Measurements from ENCODE around the gene TMEM187.

- TF ChIP-seq POLR2AphosphoS5 (IDR thresholded peaks at IDR 0.05; ENCODE audit: low read depth, low read length) (no peak), POLR2A (IDR thresholded peaks at IDR 0.05; ENCODE audit: low read depth, low read length) (no peak), SPI1 (IDR thresholded peaks at IDR 0.05; ENCODE audit: low read depth, low read length) (no peak), TAF1 (IDR thresholded peaks at IDR 0.05; ENCODE audit: low read depth, low read length) (no peak), PAX5 (IDR thresholded peaks at IDR 0.05; ENCODE audit: insufficient read depth, low read length, severe bottlenecking) (no peak)
These were observed 12.9 kb upstream of the TMEM187 start for GRCh38 chrX:153959649-153960048.
